ENCODE measurements around the gene LIN7C.
A peak's percentile ranks its signal among the peaks of the same experiment; 100 is the strongest.
"Not testable (repeated sequence)": the region's sequence is repeated elsewhere in the genome, so short reads cannot be mapped to it uniquely, and the experiment has no call there.

LIN7C gene

DNA sequence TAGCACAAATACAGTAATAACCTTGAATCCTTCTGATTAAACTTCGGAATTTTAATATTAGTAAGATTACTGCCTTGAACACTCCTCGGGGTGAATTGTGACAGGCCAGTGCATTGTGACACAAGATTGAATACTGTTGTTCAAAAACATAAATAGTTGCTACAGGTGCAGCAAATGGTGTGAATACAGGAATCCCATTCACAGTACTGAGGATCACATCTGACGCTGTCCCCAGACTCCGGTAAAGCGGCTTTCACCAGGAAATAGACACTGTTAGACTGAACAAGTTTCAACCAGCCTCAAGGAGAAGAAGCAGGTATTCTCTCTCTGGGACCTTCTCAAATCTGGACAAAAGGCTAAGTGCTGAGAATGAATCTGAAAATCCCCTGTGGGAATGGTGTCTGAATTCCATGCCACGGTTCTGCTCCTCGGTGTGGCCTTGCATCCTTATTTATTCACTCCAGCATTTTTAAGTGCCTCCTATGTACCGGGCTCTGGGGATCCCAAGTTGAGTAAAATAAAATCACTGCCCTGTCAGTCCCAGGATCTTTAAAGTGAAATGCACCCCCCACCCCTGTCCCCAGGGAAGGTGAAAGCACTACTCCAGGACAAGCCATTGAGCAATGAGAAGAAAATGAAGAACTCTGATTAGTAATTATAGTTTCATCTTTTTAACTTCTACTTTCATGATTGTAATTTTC, 37.4 kb downstream of the LIN7C start:
- peak in 1 of 4 experiments; percentile 7 for DNase-seq

DNA sequence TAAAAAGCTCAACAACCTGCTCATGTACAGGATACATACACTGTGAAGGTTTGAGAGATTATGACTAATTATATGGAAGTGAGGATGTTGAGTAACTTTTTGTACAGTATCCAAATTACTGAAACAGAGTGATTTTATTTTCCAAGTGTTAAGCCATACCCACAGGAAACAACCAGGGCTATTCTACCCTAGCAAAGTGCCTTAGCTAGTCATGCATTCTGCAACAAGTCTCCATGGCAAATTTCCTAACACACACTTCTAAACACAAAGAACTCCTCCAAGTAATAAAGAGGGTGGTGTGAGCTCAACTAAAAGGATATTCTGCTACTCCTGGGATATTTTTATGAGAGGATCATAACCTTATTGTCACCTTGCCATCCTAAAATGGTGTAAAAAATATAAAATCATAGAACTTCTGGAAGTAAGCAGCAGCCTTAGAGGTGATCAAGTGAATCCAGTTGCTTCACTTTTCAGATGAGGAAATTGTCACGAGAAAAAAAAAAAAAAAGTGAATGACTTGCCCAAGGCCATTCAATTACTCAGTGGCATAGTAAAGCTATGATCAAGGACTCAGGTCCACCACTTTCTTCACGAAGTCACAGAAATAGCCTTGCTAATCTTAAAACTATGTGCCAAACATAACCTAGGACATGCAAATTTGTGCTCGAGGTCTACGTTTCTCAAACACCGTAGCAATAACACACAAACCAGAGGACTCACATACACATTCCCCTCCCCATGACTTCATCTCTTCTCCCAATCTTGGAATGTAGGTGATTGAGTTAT, 38.2 kb downstream of the LIN7C start:
- DNase-seq: peak; percentile 30 to 77 (median 50)

DNA sequence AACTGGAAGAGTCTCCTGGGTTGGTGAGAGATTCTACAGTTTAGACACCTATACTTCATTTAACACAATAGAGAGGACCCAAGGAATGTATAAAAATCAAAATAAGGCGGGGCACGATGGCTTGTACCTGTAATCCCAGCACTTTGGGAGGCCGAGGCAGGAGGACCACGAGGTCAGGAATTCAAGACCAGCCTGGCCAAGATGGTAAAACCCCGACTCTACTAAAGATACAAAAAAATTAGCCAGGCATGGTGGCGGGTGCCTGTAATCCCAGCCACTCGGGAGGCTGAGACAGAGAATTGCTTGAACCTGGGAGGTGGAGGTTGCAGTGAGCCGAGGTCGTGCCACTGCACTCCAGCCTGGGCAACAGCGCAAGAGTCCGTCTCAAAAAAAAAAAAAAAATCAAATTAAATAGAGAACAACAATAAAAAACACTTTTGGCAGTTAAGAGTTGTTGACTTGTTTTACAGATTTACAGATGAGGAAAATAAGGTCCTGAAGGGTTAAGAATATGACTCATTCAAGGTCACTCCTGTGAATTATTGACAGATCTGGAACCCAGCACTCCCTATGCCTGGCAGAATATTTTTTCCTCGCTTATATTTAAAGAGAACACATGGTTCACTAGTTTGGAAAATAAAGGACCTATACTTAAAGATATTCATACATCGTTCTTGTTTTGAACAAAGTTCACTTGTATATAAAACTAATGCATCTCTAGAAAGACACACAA, 39.2 kb downstream of the LIN7C start:
- no peak for DNase-seq

DNA sequence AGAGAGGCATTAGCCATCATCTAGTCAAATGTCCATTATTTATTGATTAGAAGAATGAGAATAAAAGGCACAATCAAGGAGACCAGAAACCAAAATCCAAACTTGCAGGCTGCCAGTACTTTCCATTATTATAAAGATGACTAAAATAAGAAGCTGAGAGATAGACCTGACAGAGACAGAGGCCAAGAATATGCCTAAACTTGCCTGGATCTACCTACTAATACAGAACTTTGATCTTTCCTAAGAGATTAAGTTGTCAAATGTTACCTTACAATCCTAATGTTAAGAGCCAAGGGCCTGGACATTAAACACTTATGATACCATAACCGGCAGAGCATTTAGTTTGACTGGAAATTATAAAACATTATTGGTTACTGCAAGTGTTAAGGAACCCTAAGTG, 40.2 kb downstream of the LIN7C start:
- no peak for DNase-seq

DNA sequence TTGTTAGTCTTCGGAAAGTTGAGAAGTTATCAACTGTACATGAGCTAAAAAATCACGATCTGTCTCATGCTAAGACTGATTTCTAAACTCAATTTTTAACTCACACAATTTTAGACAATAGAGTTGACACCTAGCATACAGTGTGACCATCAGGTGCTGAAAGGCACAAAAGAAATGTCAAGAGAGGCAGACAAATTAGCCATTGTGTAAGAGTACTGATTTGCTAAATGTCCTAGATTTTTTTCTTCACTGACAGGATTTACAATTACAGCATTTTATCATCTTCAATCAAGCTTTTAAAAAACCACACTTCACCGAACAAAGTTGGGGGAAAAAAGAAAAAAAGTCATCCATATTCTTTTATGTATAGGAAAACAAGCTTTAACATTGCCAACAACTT, 40.9 kb downstream of the LIN7C start:
- DNase-seq: no peak

DNA sequence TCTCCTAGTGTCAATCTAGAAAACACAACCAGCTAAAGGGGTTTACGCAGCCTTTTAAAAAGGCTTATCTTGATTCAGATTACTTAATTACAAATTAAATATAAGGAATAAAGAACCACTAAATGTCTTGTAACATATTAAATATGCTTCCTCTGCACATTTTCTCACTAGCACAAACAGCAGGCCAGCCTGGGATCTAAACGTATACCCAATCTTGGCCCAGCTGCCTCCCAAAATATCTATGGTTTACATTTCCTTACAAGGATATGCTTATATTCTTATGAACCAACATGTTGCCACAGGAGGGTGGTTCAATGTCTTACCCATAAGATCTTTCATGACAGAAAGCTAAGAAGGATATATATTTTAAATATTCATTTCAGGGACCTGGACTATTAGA, 41.7 kb downstream of the LIN7C start:
- DNase-seq: no peak

DNA sequence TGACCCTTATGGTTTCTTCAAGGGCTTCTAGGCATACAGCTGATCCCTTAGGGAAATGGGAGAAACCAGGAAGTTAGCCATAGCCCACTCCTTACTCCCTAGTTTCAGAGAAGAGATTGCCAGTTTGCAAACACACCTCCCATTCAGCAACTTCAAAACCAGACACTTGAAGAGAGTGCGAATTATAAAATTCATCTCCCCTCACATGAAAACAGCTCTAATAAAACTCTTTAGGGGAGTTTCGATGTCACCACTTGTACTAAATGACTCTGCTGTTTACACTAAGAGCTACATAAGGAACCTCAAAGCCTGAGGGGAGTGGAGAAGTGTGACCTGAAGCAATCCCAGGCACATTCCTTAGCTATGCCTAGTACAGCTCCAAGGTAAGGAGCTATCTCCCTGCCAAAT, 42.3 kb downstream of the LIN7C start:
- DNase-seq: peak in 1 of 4 experiments; percentile 12

DNA sequence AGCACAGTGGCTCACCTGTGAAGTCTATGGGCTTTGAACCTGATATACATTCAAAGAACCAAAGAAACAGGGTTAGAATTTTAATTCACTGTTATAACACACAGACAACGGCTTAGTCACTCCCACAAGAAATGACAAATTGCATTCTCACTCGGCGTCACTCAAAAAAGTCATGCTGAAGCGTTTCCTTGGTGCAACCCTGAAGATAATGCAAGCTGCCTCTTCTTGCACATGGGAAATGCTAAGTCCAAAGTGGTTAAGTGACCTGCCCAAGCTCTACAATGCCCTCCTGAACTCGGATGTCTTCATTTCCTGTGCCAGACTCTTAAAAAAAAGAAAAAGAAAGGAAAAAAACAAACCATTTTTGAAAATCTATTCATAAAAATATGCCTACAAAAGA, 44.0 kb downstream of the LIN7C start:
- DNase-seq: peak in 3 of 4 experiments; percentile 6 to 36 (median 10)

DNA sequence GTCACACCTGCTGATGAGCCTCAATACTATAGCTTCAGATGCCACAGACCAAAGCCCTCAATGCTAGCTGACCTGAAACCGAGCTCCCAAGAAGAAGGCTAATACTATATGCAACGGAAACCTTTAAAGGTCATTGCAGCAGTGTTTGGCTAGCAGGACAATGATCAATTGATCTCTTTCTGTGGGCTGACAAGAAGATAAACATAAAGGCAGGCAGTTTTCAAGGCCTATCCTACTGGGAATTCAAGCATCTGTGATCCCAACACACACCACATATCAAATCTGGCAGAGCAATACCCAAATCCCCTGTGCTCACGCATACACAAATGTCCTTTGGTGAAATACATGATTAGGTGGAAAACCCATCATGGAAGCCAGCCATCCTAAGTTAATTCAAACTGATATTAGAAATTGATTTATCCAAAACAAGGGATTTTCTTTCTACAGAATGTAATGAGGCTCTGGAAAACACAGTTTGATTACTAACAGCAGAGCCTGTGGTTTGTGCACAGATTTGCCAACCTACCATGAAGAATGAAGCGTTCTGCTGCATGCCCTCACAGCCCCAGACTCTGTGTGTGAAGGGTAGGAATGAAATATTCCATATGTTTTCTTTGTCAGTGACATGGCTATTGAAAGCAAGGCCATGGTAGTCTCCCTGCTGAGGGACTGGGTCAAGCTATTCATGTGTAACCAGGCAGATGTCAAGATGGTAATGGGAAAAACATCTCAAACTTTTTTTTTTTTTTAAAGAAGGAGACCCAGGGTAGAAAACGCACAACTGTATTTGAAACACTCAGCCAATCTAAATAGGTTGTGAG, 46.2 kb downstream of the LIN7C start:
- no peak for DNase-seq

DNA sequence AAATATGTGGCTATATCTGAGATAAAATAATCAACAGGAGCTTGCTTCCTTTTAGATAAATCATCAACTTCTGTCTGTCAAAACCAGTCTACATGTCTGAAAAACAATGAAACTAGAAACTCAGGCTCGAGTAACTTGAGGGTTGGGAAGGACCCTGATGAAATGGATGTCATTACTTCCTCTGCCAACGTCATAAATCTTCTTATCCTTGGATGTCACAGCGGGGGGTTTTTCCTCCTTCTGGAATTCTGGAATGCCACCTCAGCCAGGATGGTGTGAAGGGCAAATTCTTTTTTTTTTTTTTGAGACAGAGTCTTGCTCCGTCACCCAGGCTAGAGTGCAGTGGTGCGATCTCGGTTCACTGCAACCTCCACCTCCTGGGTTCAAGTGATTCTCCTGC, 47.4 kb downstream of the LIN7C start:
- no peak for DNase-seq

DNA sequence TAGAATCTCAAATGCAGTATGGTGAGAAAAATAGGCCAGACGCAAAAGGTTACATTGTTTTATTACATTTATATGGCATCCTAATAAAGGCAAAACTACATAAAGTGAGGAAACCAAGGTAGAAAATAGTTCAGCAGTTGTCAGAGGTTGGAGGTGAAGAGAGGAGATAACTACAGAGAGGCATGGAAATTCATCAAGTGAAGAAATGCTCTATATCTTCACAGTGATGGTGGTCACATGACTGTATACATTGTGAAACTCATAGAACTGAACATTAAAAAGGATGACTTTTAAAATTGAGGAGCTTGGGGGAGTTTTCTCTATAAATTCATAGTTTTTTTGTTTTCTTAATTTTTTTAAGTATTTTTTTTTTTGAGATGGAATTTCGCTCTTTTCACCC, 48.4 kb downstream of the LIN7C start:
- no peak for DNase-seq

DNA sequence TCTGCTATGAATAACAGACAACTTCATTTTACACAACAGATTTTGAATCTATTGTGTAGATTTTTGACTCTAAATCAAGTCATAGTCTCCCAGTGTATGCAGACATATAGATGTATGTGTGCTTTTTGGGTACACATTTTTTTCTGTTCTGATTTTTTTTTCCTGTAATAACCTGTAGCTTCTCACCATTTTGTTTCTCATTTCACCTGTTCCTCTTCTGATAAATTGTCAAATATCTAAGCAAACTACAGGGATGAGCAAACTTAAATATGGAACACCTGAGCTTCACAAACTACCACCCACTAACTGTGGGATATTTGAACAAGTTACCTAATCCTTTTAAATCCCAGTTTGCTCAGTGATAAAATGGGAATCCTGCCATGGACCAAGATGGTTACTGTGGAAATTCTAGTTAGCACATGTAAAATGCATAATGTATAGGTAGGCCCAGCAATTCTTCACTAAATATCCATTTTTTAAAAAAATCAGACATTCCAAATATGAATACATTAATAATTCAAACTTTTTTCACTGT, 49.7 kb downstream of the LIN7C start:
- no peak for DNase-seq

DNA sequence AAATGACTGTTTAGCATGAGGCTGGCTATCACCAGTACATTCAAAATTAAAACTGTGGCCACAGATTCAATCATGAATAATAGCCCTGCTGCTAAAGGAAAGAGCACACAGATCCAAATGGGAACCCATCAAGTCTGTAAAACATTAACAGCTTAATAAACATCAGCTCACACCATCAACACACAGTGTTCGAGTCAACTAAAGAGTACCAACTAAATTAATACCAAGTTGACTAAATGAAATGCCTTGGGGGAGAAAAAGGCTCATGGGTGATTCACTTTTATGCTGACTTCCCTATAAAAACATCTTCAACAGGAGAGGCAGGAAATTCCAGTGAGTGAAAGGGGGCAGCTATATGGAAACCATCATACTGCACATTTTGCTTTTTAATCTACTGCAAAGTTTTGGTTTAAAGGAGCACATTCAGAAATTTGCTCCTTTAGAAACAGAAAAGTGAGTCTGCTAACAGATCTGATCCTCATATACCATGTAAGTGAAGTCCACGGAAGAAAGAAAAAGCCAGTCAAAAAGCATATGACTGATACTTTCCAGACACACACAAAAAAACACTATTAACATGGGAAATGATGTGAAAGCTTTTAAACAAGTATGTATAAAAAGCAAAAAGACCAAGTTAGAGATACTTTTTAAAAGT, 50.3 kb downstream of the LIN7C start:
- DNase-seq: no peak

DNA sequence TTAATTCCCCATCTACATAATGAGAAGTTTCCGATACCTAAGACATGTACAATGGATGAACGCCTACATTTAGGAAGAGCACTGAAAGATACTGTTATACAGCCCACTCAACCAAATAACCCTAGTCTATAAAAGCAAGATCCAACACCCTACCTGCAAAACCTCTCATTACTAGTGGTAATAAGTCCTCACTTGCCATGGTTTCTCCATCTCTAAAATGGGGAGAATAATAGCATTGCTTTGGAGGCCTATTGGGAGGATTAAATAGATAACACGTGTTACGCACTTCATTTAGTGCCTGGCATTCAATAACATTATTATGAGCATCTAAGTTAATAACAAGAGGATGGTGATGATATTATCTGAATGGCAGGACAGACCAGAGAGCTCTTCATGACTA, 50.9 kb downstream of the LIN7C start:
- no peak for DNase-seq

DNA sequence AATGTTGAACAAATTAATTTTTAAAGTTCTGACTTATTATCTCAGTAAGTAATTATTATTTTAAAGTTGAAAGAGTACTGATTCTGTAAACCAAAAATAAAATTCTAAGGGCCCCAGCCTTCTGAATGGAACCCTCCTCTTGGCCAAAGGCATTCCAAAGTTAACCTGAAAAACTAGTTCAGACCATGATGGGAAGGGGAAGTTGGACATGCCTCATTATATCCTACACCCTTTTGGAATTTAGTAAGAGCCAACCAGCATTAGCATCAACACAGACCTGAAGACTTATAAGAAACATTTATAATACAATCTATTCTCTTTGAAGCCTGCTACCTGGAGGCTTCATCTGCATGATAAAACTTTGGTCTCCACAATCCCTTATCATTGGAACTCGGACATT, 52.9 kb downstream of the LIN7C start:
- DNase-seq: no peak

DNA sequence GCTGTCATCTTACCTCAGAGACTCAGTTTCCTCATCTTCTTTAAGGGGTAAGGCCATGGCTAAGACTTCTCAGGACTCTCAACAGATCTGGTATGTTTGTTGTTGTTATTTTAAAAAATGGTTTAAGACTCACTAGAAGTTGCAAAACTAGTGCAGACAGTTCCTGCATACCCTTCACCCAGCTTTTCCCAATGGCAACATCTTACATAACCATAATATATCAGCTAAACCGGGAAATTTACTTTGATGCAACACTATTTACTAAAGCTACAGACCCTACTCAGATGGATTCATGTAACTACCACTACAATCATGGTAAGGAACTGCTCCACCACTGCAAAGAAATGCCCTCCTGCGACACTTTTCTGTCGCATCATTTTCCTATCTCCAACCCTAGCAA, 54.4 kb downstream of the LIN7C start:
- no peak for DNase-seq

DNA sequence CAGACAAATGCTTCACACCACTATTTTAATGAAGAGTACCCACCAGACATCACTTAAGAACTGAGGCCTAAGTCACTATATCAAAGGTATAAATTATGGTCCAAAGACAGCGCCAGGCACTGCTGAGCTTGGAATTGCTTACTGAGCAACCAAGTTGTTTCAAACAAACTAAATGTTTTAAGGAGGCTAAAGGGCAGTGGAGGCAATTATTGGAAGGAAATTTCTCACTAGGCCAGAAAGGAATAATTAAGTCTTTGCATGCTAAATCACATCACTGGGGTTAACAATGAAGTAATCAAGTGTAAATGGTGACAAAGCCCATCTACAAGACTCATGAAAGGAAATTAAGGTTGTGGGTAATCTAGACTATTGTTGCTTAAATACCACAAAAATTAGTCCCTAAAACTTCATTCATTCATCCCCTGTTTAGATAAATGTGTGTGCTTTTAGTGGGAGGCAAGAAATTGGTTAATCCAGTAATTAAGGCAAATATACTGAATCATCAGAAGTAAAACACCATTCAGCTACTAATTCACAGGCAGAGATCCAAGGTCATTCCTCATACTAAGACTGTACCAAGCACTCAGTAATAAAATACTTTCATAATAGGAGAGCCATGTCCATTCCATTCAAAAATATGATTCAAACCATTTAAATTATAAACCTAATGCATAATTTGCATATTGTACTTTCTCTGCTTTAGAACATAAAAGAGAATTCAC, 55.2 kb downstream of the LIN7C start:
- no peak for DNase-seq

DNA sequence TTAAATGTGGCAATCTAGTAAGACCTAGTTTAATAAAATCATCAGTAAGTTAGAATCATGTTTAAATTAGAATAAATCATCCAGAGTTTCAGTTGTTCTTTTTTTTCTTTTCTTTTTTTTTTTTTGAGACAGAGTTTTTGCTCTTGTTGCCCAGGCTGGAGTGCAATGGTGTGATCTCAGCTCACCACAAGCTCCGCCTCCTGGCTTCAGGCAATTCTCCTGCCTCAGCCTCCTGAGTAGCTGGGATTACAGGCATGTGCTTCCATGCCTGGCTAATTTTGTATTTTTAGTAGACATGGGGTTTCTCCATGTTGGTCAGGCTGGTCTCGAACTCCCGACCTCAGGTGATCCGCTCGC, 58.4 kb downstream of the LIN7C start:
- DNase-seq: not testable (repeated sequence)

DNA sequence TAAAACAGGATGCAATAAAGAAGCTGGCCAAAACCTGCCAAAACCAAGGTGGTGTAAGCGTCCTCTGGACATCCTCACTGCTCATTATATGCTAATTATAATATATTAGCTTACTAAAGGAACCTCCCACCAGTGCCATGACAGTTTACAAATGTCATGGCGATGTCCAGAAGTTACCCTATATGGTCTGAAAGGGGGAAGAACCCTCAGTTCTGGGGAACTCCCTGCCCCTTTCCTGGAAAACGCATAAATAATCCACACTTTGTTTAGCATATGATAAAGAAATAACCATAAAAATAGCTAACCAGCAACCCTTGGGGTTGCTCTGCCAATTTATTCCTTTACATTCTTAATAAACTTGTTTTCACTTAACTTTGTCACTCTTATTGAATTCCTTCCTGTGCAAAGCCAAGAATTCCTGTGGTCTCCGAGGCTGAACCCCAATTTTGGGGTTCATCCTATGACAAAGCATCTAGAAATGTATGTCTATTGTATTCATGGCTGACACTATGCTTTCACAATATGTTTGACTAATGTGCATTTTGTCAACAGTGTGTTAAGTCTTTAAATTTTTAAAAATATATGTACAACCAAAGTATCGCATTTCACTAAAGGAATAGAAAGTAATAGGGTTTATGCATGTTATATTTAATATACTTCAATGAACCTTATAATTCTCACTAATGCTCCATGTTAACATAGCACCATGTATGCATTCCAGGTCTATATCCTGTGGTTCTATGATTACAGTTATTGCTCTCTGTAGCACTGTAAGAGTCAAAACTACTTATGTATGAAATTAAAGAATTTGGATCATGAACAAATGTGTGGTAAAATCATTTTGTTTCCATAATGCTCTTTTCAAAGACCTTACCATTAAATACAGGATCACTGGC, 59.0 kb downstream of the LIN7C start:
- no peak for DNase-seq

DNA sequence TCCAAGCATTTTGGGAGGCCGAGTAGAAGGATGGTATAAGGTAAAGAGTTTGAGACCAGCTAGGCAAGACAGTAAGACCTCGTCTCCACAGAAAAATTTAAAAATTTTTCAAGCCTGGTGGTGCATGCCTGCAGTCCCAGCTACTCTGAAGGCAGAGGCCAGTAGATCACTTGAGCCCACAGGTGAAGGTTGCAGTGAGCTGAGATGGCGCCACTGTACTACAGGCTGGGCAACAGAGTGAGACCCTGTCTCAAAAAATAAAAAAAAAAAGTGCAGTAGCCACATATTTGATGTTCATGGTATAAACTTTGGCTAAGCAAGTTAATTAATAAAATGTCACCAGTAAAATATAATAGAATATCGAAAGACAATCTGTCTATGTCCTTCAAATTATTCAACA, 60.9 kb downstream of the LIN7C start:
- DNase-seq: no peak

Measured in suppressor macrophage (primary cell).